ENCODE results near the gene PTPRT.

- TF ChIP-seq CTCF (conservative IDR thresholded peaks at IDR 0.05; ENCODE audit: low read depth, low read length) (no peak), EZH2 (IDR thresholded peaks at IDR 0.05; ENCODE audit: low read length, unreplicated experiment) (no peak), EZH2phosphoT487 (IDR thresholded peaks at IDR 0.05; ENCODE audit: borderline replicate concordance, low read length) (no peak)
These were observed 6.5 kb upstream of the PTPRT start for GRCh38 chr20:43196243-43196642.

Measured in PC-3 (cell line).